H9 (cell line): ENCODE measurements around the gene BTNL3. TPM values are rescaled to one million over a fixed set of nuclear protein-coding genes. Genes with fewer than 3 reads are reported as not detected.

ENCODE experiments used
- DNase-seq: peaks from one replicate; pipeline ENCODE4 v3.0.0-alpha.2; 2017
- H2AFZ ChIP-seq: one replicate; pipeline ENCODE4 v1.6.1; 2013; ENCODE audit warnings: mild to moderate bottlenecking, low read length, control low read depth, moderate library complexity
- H2AK5ac ChIP-seq: 2 replicates; pipeline ENCODE4 v1.6.1; 2013; ENCODE audit warnings: low read length, control low read depth, mixed read lengths; ENCODE audit not compliant: insufficient read length
- H2BK120ac ChIP-seq: one replicate; pipeline ENCODE4 v1.6.1; 2013; ENCODE audit warnings: low read depth, mild to moderate bottlenecking, low read length, control low read depth, inconsistent platforms; ENCODE audit not compliant: poor library complexity, severe bottlenecking
- H2BK12ac ChIP-seq: 2 replicates; pipeline ENCODE4 v1.6.1; 2013; ENCODE audit warnings: low read length, control low read depth, mixed read lengths, low read depth; ENCODE audit not compliant: insufficient read length
- H2BK15ac ChIP-seq: 2 replicates; pipeline ENCODE4 v1.6.1; 2013; ENCODE audit warnings: low read depth, low read length, control low read depth
- H2BK20ac ChIP-seq: one replicate; pipeline ENCODE4 v1.6.1; 2013; ENCODE audit warnings: low read depth, mild to moderate bottlenecking, low read length, control low read depth, inconsistent platforms; ENCODE audit not compliant: poor library complexity, severe bottlenecking
- H2BK5ac ChIP-seq: 2 replicates; pipeline ENCODE4 v1.6.1; 2013; ENCODE audit warnings: low read length, control low read depth, mixed read lengths; ENCODE audit not compliant: insufficient read length
- H3K14ac ChIP-seq: 2 replicates; pipeline ENCODE4 v1.6.1; 2013; ENCODE audit warnings: low read length, control low read depth; ENCODE audit not compliant: insufficient read depth
- H3K18ac ChIP-seq: 2 replicates; pipeline ENCODE4 v1.6.1; 2013; ENCODE audit warnings: low read depth, mild to moderate bottlenecking, mixed read lengths, low read length, control low read depth; ENCODE audit not compliant: insufficient read length
- H3K23ac ChIP-seq: 2 replicates; pipeline ENCODE4 v1.6.1; 2013; ENCODE audit warnings: low read length, control low read depth, mixed read lengths, low read depth; ENCODE audit not compliant: insufficient read length
- H3K23me2 ChIP-seq: 2 replicates; pipeline ENCODE4 v1.6.1; 2013; ENCODE audit warnings: low read depth, mild to moderate bottlenecking, mixed read lengths, low read length, control low read depth; ENCODE audit not compliant: insufficient read length, poor library complexity, severe bottlenecking
- H3K27ac ChIP-seq: 2 replicates; pipeline ENCODE4 v1.5.1; 2013; ENCODE audit warnings: low read length, control low read depth, mixed read lengths, low read depth; ENCODE audit not compliant: insufficient read length
- H3K27me3 ChIP-seq: 2 replicates; pipeline ENCODE4 v1.6.1; 2013; ENCODE audit warnings: low read length, control low read depth, inconsistent platforms; ENCODE audit not compliant: insufficient read depth
- H3K4ac ChIP-seq: 2 replicates; pipeline ENCODE4 v1.6.1; 2013; ENCODE audit warnings: low read depth, mild to moderate bottlenecking, control low read depth, inconsistent platforms, low read length, moderate library complexity
- H3K4me1 ChIP-seq: 2 replicates; pipeline ENCODE4 v1.6.1; 2013; ENCODE audit warnings: low read length, control low read depth, inconsistent platforms; ENCODE audit not compliant: insufficient read depth
- H3K4me2 ChIP-seq: 2 replicates; pipeline ENCODE4 v1.6.1; 2013; ENCODE audit warnings: low read length, control low read depth, mixed read lengths; ENCODE audit not compliant: insufficient read length, insufficient read depth
- H3K56ac ChIP-seq: 2 replicates; pipeline ENCODE4 v1.6.1; 2013; ENCODE audit warnings: low read depth, mild to moderate bottlenecking, mixed read lengths, low read length, control low read depth; ENCODE audit not compliant: insufficient read length
- H3K79me1 ChIP-seq: 2 replicates; pipeline ENCODE4 v1.6.1; 2013; ENCODE audit warnings: low read depth, mild to moderate bottlenecking, moderate library complexity, low read length, control low read depth, inconsistent platforms; ENCODE audit not compliant: insufficient read depth, poor library complexity, severe bottlenecking
- H3K79me2 ChIP-seq: 2 replicates; pipeline ENCODE4 v1.6.1; 2013; ENCODE audit warnings: low read length, control low read depth, inconsistent platforms; ENCODE audit not compliant: insufficient read depth
- H3K9ac ChIP-seq: 2 replicates; pipeline ENCODE4 v1.6.1; 2013; ENCODE audit warnings: low read length, control low read depth, mixed read lengths; ENCODE audit not compliant: insufficient read length; ENCODE audit errors: extremely low read depth
- H3K9me3 ChIP-seq: one replicate; pipeline ENCODE4 v1.6.1; 2013; ENCODE audit warnings: low read depth, low read length, inconsistent platforms; ENCODE audit not compliant: control insufficient read depth
- H3T11ph ChIP-seq: one replicate; pipeline ENCODE4 v1.6.1; 2013; ENCODE audit warnings: mild to moderate bottlenecking, low read length, control low read depth, inconsistent platforms
- H4K20me1 ChIP-seq: one replicate; pipeline ENCODE4 v1.6.1; 2013; ENCODE audit not compliant: control insufficient read depth, insufficient read length, insufficient read depth
- H4K5ac ChIP-seq: 2 replicates; pipeline ENCODE4 v1.6.1; 2013; ENCODE audit warnings: low read depth, mild to moderate bottlenecking, mixed read lengths, low read length, control low read depth; ENCODE audit not compliant: insufficient read length
- H4K8ac ChIP-seq: replicated peaks from 2 replicates; pipeline ENCODE4 v1.6.1; 2013; ENCODE audit warnings: low read length, control low read depth, mixed read lengths, low read depth; ENCODE audit not compliant: insufficient read length
- H4K91ac ChIP-seq: 2 replicates; pipeline ENCODE4 v1.6.1; 2013; ENCODE audit warnings: low read depth, mild to moderate bottlenecking, moderate library complexity, mixed read lengths, low read length, control low read depth; ENCODE audit not compliant: insufficient read length
- H3K27ac Mint-ChIP-seq, 3 experiments: 2 replicates in 2 of 3; 3 replicates in 1 of 3; pipeline ENCODE4 v1.8.0; 2020 to 2021; ENCODE audit warnings: mixed read lengths in 3 of 3, mild to moderate bottlenecking in 1 of 3, moderate library complexity in 1 of 3
- H3K27me3 Mint-ChIP-seq: 2 replicates; pipeline ENCODE4 v1.8.0; 2021; ENCODE audit warnings: low read depth, mild to moderate bottlenecking, moderate library complexity, mixed read lengths
- H3K36me3 Mint-ChIP-seq, 3 experiments: 2 replicates in 2 of 3; 3 replicates in 1 of 3; pipeline ENCODE4 v1.8.0; 2020 to 2021; ENCODE audit warnings: low read depth in 3 of 3, mixed read lengths in 3 of 3; ENCODE audit not compliant: insufficient read depth in 1 of 3
- H3K4me1 Mint-ChIP-seq, 2 experiments: 2 replicates each; pipeline ENCODE4 v1.8.0; 2020; ENCODE audit warnings: mixed read lengths in 2 of 2
- H3K4me3 Mint-ChIP-seq, 2 experiments: 2 replicates in 1 of 2; 3 replicates in 1 of 2; pipeline ENCODE4 v1.8.0; 2020 to 2021; ENCODE audit warnings: mild to moderate bottlenecking in 2 of 2, mixed read lengths in 2 of 2, moderate library complexity in 1 of 2
- H3K9me3 Mint-ChIP-seq, 2 experiments: 2 replicates in 1 of 2; 3 replicates in 1 of 2; pipeline ENCODE4 v1.8.0; 2020; ENCODE audit warnings: mild to moderate bottlenecking in 2 of 2, mixed read lengths in 2 of 2, moderate library complexity in 1 of 2
- CTCF ChIP-seq: fragments of 200-600 bp; sonication (generic); conservative IDR thresholded peaks from 3 replicates; pipeline ENCODE4 v1.8.0; 2021; ENCODE audit warnings: antibody characterized with exemption, mild to moderate bottlenecking
- WGBS: extraction: QIAGEN DNeasy Blood & Tissue Kit; methylation state at CpG from one replicate; pipeline ENCODE4 v1.1.7; 2013; ENCODE audit warnings: missing lambda C conversion rate, low lambda C conversion rate, mixed read lengths; ENCODE audit not compliant: insufficient read length; ENCODE audit errors: extremely low coverage; 5-methylcytosine and 5-hydroxymethylcytosine counted together
- microRNA-seq: library from miRNA; unstranded; fragments of <30 nt; microRNA quantifications from one replicate; pipeline ENCODE4, GENCODE V29; 2020; ENCODE audit warnings: borderline microRNAs expressed
- total RNA-seq: library from RNA; stranded (reverse); gene quantifications from 2 replicates; pipeline ENCODE4 v1.2.1, GENCODE V29; 2021

Gene BTNL3
- total RNA-seq, 1 experiment from 2014 or later: not detected

GRCh38 chr5:181054871-181055459, 66.3 kb downstream of the BTNL3 start:
- Histone ChIP-seq H3K14ac (no peak overlapping the region), H2AK5ac (no peak overlapping the region), H2BK12ac (no peak overlapping the region), H3K23ac (no peak overlapping the region), H3K4me2 (no peak overlapping the region), H3K4me1 (0 out of 2 replicates have a peak, but pooled peaks cover 2% of the 10 kb centered on the region), H3K23me2 (peaks cover 23% of the 10 kb centered on the region), H2BK120ac (no peak overlapping the region), H2BK5ac (no peak overlapping the region), H4K5ac (no peak overlapping the region), H2AFZ (no peak overlapping the region), H3K18ac (no peak overlapping the region), H4K20me1 (no peaks in the 10 kb centered on the region), H2BK20ac (no peak overlapping the region), H3K79me2 (no peaks in the 10 kb centered on the region), H3K27me3 (peaks cover 65% of the 10 kb centered on the region), H3K9ac (no peak overlapping the region), H3K79me1 (no peaks in the 10 kb centered on the region), H3K27ac (no peak overlapping the region), H3T11ph (no peak overlapping the region), H4K8ac (no peak overlapping the region), H4K91ac (no peak overlapping the region), H3K4ac (no peak overlapping the region), H2BK15ac (no peak overlapping the region), H3K56ac (no peak overlapping the region), H3K9me3 (no peaks in the 10 kb centered on the region)
- H3K36me3 Mint-ChIP-seq: peaks cover 0 to 1% (median 0%) of the 10 kb centered on the region in 3 experiments; a peak in 1 of 7 replicates
- H3K9me3 Mint-ChIP-seq: peaks cover 5 to 10% of the 10 kb centered on the region in 2 experiments; a peak in 4 of 5 replicates
- peaks cover 25 to 30% of the 10 kb centered on the region in 2 experiments for H3K4me1 Mint-ChIP-seq
- peaks cover 94% of the 10 kb centered on the region for H3K27me3 Mint-ChIP-seq
- no peak for DNase-seq
- no CpG with 5 or more reads among the region's 7 CpGs for WGBS
- H3K4me3 Mint-ChIP-seq: 0 out of 5 replicates have a peak overlapping the region, but pooled peaks of 1 of the 2 experiments have one; percentile 10
- no peak overlapping the region for H3K27ac Mint-ChIP-seq
- TF ChIP-seq CTCF: no peak

Small RNAs within 50 kb of the gene (microRNA-seq; reads per million reads assigned to microRNA genes)
- gene MIR8089: not detected

Other genes with a start within 250 kb of the BTNL3 start
- gene OR2Y1, start 248.8 kb upstream of the BTNL3 start, total RNA-seq: not detected in 2 replicates
- 72.2 and 72.7 TPM in 2 replicates for gene MGAT1, start 186.0 kb upstream of the BTNL3 start, total RNA-seq
- 16.2 and 19.6 TPM in 2 replicates for gene ZFP62, start 127.6 kb upstream of the BTNL3 start, total RNA-seq
- 0.13 and 0.26 TPM in 2 replicates for gene BTNL8, start 89.7 kb upstream of the BTNL3 start, total RNA-seq
- gene BTNL9, start 51.4 kb downstream of the BTNL3 start, total RNA-seq: 0.88 and 0.96 TPM in 2 replicates
- not detected in 2 replicates for gene OR2V1, start 142.3 kb downstream of the BTNL3 start, total RNA-seq
- not detected in 2 replicates for gene OR2V2, start 158.7 kb downstream of the BTNL3 start, total RNA-seq
- gene TRIM7, start 216.3 kb downstream of the BTNL3 start, total RNA-seq: not detected in 2 replicates
- 33.5 and 34.2 TPM in 2 replicates for gene TRIM41, start 234.4 kb downstream of the BTNL3 start, total RNA-seq